MG63 (cell line): ENCODE data around the gene GPAT3. TPM values are rescaled to one million over a fixed set of nuclear protein-coding genes. Genes with fewer than 3 reads are reported as not detected.

Source experiments
- DNase-seq: peaks from one replicate; pipeline ENCODE4 v3.0.0-alpha.2; 2020
- H3K27me3 ChIP-seq: fragments of 250-450 bp; sonication (Bioruptor Pico); 2 replicates; pipeline ENCODE4 v1.5.1; 2020; ENCODE audit warnings: mild to moderate bottlenecking, moderate library complexity
- H3K36me3 ChIP-seq: fragments of 250-450 bp; sonication (Bioruptor Pico); 2 replicates; pipeline ENCODE4 v1.5.1; 2020; ENCODE audit warnings: mild to moderate bottlenecking, moderate library complexity
- H3K4me3 ChIP-seq: fragments of 250-450 bp; sonication (Bioruptor Pico); 2 replicates; pipeline ENCODE4 v1.5.1; 2020; ENCODE audit warnings: mild to moderate bottlenecking, moderate library complexity
- H3K9me3 ChIP-seq: fragments of 250-450 bp; sonication (Bioruptor Pico); 2 replicates; pipeline ENCODE4 v1.5.1; 2020; ENCODE audit warnings: mild to moderate bottlenecking, moderate library complexity
- total RNA-seq: library from RNA; depleted of rRNA; stranded (reverse); fragments of >200 nt; shearing (Covaris generic); gene quantifications from 2 replicates; pipeline ENCODE4 v1.2.3, GENCODE V29; 2014; ENCODE audit warnings: low replicate concordance

GPAT3 gene
- total RNA-seq, 1 experiment from 2014 or later = 0.16 TPM

DNA sequence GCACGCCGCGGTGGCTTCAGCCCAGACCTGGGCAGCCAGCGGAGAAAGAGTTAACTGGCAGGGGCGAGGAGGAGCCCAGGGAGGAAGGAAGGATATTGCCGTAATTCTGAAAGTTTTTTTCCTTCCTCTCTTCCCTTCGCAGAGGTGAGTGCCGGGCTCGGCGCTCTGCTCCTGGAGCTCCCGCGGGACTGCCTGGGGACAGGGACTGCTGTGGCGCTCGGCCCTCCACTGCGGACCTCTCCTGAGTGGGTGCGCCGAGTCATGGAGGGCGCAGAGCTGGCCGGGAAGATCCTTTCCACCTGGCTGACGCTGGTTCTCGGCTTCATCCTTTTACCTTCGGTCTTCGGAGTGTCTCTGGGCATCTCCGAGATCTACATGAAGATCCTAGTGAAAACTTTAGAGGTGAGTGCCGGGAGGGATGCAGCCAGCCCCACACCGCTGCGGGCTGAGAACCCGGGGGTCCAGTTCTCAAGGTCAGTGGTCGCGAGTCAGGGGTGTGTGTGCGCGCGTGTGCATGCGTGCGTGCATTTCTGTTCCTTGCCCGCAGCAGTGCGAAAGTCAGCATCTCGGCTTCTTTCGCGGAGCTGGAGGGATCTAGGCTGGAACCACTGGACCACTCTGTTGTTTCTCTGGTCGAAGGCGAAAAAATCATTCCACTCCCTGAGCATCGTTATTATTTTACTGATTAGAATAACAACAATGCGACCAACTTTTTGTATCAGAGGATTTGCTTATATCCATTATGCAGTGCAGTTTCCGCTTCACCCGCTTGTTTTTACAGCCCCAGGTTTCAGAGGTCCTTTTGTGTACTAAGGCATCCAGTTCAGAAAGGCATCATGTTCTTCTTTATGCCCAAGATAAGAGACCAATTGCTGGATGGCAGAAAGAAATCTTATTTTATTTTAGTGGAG lies 709 bp downstream of the GPAT3 start:
- no peaks in the 10 kb centered on the region for H3K36me3 ChIP-seq
- H3K27me3 ChIP-seq = peaks cover 12% of the 10 kb centered on the region; the same call in 1 of the 2 replicates
- H3K4me3 ChIP-seq = peak overlapping the region; percentile 50
- no peaks in the 10 kb centered on the region for H3K9me3 ChIP-seq
- no peak for DNase-seq

DNA sequence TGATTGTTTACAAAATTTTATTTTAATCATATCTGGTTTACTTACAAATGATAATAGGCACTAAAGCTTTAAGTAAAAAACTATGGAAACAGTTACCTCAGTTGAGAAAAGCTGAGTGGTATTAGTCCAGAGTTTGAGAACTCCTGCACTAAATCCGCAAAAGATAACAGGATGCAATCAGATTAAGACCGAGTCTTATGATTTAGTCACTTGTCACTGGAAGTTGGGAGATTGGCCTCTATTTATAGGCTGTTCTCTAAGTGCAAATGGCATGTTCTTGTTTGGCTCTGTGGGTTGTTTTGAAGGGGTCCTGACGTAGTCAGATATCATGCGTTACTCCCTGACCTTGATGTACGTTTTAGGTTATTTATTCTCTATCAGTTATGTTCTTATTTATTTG lies 6.3 kb downstream of the GPAT3 start:
- no peaks in the 10 kb centered on the region for H3K36me3 ChIP-seq
- no peaks in the 10 kb centered on the region for H3K27me3 ChIP-seq
- H3K9me3 ChIP-seq = no peaks in the 10 kb centered on the region
- no peak overlapping the region for H3K4me3 ChIP-seq
- DNase-seq = no peak

DNA sequence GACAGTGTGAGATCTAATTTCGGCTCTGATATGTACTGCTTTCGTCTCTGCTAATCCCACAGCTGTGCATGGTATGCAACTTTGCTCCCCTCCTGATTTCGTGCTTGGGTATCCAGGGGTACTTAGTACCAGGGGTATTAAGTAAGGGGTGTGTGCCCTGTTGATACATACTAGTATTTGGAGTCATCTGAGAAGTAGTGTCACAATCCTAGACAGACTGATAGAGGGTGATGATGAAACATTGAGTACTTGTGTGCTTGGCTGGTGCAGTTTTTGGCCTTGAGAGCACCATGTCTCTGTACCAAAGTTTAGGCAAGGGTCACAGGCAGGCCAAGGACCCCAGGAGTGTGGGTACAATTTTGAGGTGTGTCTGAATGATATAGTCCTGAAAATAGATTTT lies 10.9 kb downstream of the GPAT3 start:
- H3K36me3 ChIP-seq = no peaks in the 10 kb centered on the region
- H3K4me3 ChIP-seq = no peak overlapping the region
- H3K9me3 ChIP-seq = no peaks in the 10 kb centered on the region
- DNase-seq = no peak
- no peaks in the 10 kb centered on the region for H3K27me3 ChIP-seq

DNA sequence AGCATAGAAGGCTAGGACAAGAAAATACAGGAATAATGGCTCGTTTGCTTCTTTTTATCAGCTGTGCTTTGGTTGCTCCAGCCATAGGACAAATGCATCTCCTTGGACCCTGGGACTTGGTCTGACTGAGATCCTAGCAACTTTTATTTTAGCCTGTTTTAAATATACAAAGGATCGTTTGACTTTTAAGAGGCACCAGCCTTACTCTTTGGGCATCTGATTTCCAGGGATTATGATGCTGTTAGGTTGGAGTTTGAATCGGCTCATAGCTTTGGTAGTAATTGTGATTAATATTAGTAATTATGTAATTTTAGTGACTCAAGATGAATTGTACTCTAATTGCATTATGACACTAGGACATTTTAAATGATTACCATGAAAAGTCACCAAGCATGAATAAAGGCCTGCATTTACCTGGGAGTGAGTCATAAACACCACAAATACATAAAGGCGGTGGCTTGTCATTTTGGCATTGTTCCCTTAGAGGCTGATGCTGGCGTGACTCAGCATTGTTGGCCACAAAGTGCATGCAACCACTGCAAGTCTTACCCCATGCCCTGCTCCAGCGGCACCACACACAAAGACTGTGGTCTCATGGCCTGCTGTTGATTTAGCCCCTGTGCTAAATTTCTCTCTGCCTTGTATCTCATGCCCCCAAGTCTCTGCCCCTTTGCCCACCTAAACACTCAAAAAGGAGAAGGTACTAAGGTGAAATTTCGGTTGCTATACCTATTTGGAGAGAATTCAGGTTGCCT lies 12.4 kb downstream of the GPAT3 start:
- DNase-seq = peak; percentile 81
- no peaks in the 10 kb centered on the region for H3K36me3 ChIP-seq

DNA sequence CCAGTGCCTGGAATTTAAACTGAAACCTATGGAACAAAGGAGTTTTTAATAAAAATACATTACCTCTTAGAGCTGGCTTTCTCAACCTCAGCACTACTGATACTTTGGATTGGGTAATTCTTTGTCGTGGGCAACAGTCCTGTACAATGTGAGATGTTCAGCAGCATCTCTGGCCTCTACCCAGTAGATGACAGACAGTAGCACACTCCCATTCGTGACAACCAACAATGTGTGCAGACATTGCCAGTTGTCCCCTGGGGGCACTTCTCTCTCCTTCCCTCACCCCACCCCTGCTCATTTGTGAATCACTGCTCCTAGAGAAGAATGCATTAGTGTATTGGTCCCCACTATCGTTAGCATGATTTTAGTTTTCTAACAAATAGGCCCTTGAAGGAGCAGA lies 16.2 kb downstream of the GPAT3 start:
- H3K4me3 ChIP-seq = no peak overlapping the region
- H3K36me3 ChIP-seq = no peaks in the 10 kb centered on the region
- H3K9me3 ChIP-seq = no peaks in the 10 kb centered on the region
- DNase-seq = no peak
- no peaks in the 10 kb centered on the region for H3K27me3 ChIP-seq

More for the DNA sequence above, 12.4 kb downstream of the GPAT3 start:
- Histone ChIP-seq H3K4me3 (no peak overlapping the region), H3K27me3 (no peaks in the 10 kb centered on the region), H3K9me3 (no peaks in the 10 kb centered on the region)

DNA sequence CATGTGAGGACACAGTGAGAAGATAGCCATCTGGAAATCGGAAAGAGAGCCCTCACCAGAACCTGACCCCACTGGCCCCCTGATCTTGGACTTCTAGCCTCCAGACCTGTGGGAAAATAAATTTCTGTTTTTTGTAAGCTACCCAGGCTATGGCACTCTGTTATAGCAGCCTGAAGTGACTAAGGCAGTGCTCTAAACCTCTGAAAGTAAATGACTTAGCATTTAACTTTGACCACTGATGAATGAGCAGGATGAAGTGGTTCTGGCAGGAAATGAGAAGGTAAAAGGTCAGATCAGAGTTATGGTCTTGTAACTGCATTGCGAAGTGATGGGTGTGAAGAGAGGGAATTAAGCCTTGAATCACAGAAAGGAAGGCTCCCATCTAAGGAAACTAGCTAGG lies 17.0 kb downstream of the GPAT3 start:
- no peaks in the 10 kb centered on the region for H3K9me3 ChIP-seq
- no peak for DNase-seq
- no peak overlapping the region for H3K4me3 ChIP-seq
- H3K27me3 ChIP-seq = no peaks in the 10 kb centered on the region
- H3K36me3 ChIP-seq = no peaks in the 10 kb centered on the region

DNA sequence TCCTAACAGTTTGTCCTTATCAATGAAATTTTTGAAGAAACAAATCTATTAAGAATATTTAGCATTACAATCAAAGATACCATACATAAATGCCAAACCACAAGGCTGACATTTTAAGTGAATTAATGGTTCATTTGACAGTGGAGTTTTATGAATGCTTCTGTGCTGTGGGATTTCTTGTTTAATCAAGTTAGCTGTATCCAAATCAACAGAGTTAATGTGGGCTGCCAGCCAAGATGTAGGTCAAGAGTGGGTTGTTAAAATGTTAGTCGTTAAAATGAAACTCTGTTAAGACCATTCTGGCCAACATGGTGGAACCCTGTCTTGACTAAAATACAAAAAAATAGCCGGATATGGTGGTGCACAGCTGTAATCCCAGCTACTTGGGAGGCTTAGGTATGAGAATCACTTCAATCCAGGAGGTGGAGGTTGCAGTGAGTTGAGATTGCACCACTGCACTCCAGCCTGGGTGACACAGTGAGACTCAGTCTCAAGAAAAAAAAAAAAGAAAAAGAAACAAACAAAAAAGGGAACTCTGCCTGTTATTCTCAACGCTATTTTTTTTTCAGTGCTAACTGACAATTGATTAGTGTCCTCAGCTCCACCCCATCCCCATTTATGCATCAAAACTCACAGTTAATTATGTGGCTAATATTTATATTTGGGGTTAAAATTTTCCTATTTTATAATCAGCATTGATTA lies 20.2 kb downstream of the GPAT3 start:
- DNase-seq = no peak
- Histone ChIP-seq H3K27me3 (no peaks in the 10 kb centered on the region), H3K36me3 (no peaks in the 10 kb centered on the region), H3K4me3 (no peak overlapping the region), H3K9me3 (no peaks in the 10 kb centered on the region)

DNA sequence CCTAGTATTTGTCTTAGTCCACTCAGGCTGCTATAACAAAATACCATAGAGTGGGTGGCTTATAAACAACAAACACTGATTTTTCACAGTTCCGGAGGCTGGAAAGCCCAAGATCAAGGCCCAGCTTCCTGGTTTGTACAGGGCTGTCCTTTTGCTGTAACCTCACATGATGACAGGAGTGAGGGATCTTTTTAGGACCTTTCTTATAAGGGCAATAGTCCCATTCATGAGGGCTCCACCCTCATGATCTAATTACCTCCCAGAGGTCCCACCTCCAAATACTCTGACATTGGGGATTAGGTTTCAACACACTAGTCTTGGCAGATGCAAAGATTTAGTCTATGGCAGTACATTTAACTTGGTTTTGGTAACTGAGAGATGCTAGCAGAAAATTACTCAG lies 20.9 kb downstream of the GPAT3 start:
- no peak overlapping the region for H3K4me3 ChIP-seq
- DNase-seq = no peak
- H3K36me3 ChIP-seq = no peaks in the 10 kb centered on the region
- H3K9me3 ChIP-seq = no peaks in the 10 kb centered on the region
- no peaks in the 10 kb centered on the region for H3K27me3 ChIP-seq

DNA sequence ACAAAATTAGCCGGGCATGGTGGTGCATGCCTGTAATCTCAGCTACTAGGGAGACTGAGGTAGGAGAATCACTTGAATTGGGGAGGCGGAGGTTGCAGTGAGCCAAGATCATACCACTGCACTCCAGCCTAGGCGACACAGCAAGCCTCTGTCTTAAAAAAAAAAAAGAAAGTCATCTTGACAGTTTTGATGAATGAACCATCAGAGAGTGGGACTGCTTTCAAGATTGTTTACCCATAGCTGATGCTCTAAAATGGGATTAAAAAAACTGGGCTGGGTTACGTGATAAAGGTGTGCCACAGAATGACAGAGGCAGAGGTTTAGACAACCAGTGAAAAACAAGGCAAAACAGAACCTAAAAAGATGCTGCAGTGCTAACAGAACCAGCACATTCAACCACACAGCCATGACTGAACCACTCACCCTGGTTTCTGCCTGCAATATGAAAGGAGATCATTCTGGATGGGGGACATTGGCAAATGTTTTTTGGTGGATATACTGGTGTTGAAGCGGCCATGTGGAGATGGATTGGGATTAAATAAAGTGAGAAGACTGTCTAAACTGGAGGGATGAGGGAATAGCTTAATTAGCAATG lies 22.2 kb downstream of the GPAT3 start:
- H3K27me3 ChIP-seq = no peaks in the 10 kb centered on the region
- no peak for DNase-seq
- no peak overlapping the region for H3K4me3 ChIP-seq
- no peaks in the 10 kb centered on the region for H3K9me3 ChIP-seq
- H3K36me3 ChIP-seq = no peaks in the 10 kb centered on the region

DNA sequence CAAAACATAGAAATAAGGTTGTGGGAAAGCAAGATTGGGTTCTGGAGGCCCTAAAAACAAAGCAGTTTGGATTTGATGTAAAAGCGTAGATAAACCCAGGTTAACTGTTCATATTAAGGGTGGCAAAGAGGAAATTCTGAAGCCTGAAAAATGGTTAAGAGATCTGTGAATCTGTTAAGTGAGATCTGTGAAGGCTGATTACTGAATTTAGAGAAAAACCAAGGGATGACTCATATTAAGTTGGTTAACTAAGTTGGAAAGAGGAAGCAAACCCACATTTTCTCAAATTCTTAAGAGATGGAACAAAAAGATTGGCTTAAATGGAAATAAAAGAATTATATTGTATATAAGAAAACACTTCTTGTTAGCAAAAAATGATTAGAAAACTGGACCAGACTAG lies 22.8 kb downstream of the GPAT3 start:
- Histone ChIP-seq H3K4me3 (no peak overlapping the region), H3K36me3 (no peaks in the 10 kb centered on the region), H3K27me3 (no peaks in the 10 kb centered on the region), H3K9me3 (no peaks in the 10 kb centered on the region)
- no peak for DNase-seq

DNA sequence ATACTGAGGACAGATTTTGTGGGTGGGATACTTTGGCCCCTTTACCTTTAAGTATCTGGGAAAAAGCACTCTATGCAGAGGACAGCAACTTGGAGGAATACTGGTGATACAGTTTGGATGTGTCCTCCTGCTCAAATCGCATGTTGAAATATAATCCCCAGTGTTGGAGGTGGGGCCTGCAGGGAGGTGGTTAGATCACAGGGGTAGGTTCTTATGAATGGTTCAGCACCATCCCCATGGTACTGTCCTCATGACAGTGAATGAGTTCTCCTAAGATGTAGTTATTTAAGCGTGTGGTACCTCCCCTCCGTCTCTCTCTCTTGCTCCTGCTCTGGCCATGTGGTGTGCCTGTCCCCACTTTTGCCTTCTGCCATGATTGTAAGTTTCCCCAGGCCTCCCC lies 24.6 kb downstream of the GPAT3 start:
- no peaks in the 10 kb centered on the region for H3K36me3 ChIP-seq
- no peaks in the 10 kb centered on the region for H3K9me3 ChIP-seq

DNA sequence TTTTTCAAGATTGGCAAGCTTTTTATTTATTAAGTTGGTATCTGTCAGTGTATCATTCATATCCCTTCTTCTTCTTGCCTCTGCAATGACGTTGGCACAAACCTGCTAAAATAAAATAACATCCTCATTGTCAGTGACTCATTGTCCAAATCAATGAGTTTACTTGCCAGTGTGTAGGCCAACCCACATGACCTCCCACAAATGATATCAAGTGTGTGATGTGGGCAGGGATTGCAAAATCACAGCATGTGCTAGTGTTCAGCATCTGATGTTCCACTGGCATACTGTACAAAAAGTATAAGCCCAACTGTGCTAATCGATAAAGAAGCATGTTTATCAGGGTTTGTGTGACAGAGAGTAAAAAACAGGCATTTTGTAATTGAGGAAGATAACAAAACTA lies 25.5 kb downstream of the GPAT3 start:
- peak; percentile 23 for DNase-seq
- H3K36me3 ChIP-seq = no peaks in the 10 kb centered on the region
- no peaks in the 10 kb centered on the region for H3K27me3 ChIP-seq
- H3K9me3 ChIP-seq = no peaks in the 10 kb centered on the region
- H3K4me3 ChIP-seq = no peak overlapping the region

More for the DNA sequence above, 24.6 kb downstream of the GPAT3 start:
- no peaks in the 10 kb centered on the region for H3K27me3 ChIP-seq
- DNase-seq = no peak
- H3K4me3 ChIP-seq = no peak overlapping the region

DNA sequence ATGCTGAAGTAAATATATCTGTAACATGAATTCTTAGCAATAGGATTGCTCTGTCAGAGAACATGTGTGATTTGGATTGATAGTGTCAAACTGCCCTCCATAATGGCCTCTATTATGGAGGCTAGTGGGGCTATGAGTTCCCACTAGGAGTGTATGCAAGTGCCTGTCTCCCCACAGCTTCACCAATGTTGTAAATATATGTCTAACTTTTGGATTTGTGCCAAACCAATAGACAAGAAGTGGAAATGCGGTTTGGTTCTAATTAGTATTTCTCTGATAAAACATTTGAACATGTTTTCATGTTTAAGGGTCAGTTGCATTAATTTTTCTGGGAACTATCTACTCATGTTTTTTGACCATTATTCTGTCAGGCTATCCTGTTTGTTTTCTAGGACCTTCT lies 28.1 kb downstream of the GPAT3 start:
- Histone ChIP-seq H3K9me3 (no peaks in the 10 kb centered on the region), H3K27me3 (no peaks in the 10 kb centered on the region), H3K36me3 (no peaks in the 10 kb centered on the region), H3K4me3 (no peak overlapping the region)
- no peak for DNase-seq

DNA sequence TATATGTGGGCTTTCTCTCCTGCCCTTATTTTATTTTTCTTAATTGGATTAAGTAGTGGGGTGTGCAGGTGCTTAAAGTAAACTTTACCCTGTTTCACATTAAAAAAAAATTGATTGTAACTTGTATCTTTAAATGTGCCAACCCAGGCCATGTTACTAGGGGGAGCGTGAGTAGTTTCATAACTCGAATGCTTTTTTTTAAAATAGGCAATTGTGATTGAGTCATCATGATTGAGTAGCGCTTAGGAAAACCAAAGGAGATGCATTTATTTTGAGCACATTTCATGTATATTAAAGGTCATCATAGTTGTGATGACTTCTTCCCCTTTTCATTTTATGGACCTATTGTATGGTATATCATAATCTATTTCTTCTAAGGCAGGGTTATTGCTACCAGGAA lies 32.2 kb downstream of the GPAT3 start:
- DNase-seq = no peak
- H3K9me3 ChIP-seq = no peaks in the 10 kb centered on the region
- no peak overlapping the region for H3K4me3 ChIP-seq
- H3K27me3 ChIP-seq = no peaks in the 10 kb centered on the region
- H3K36me3 ChIP-seq = no peaks in the 10 kb centered on the region

DNA sequence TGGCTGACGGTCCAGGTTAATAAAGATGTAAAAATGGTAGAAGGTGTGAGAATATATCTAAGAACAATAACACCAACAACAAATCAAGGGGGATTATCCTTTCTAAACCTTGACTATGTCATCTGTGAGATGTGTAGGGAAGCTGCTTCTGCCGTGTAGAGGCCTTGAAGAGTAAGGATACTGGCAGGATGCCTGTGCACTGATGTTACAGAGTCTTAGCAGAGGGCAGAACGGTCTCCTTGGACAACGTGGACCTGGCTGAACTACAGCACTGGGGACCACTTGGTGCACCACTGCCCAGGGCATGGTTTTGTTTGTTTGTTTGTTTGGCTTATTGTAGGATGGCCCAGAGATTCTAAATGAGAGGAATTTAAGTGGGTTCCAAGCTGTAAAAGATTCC lies 33.5 kb downstream of the GPAT3 start:
- no peaks in the 10 kb centered on the region for H3K9me3 ChIP-seq
- H3K4me3 ChIP-seq = no peak overlapping the region
- H3K36me3 ChIP-seq = no peaks in the 10 kb centered on the region
- H3K27me3 ChIP-seq = no peaks in the 10 kb centered on the region
- DNase-seq = no peak

DNA sequence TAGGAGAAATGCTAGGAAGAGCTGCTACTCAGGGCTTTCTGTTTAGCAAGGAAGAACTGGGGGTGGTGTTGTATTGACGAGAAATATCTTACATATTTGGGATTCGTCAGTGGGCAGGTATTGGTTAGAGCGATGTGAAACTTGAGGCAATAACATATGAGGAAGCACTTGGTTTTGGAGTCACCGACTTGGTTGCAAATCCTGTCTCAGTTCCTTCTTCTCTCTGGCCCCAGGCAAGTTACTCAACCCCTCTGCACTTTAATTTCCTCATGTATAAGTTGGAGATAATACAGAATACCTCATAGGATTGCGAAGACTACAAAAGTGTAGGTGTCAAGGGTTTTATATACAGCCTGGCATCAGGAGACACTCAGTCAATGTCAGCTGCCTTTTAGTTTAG lies 34.1 kb downstream of the GPAT3 start:
- no peak for DNase-seq
- H3K9me3 ChIP-seq = no peaks in the 10 kb centered on the region
- no peaks in the 10 kb centered on the region for H3K27me3 ChIP-seq
- no peaks in the 10 kb centered on the region for H3K36me3 ChIP-seq
- no peak overlapping the region for H3K4me3 ChIP-seq

DNA sequence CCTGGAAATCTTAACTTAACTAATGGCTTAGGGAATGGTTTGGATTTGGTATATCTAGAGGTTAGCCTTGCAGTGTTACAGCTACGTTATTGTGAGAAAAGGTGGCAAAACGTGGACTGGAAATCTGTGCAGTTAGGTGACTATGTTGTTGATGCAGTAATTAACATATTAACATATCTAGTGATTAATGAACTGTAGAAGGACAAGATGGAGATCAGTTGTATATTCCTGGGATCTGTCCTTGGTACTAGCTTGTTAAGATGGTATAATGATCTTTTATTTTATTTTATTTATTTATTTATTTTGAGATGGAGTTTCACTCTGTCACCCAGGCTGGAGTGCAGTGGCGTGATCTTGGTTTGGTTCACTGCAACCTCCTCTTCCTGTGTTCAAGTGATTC lies 36.9 kb downstream of the GPAT3 start:
- H3K36me3 ChIP-seq = no peaks in the 10 kb centered on the region
- no peaks in the 10 kb centered on the region for H3K9me3 ChIP-seq
- no peak overlapping the region for H3K4me3 ChIP-seq
- H3K27me3 ChIP-seq = no peaks in the 10 kb centered on the region
- no peak for DNase-seq
